ENCODE data around the gene FAM133A. TPM values are rescaled to one million over a fixed set of nuclear protein-coding genes. Genes with fewer than 3 reads are reported as not detected.
A peak's percentile ranks its signal among the peaks of the same experiment; 100 is the strongest.

The FAM133A gene
- polyA plus RNA-seq, 1 donor from 2014 or later = 6.4 TPM

- Histone ChIP-seq H3K9me3 (ENCODE audit: low read length) (no peaks in the 10 kb centered on the region), H3K27ac (ENCODE audit: low read length) (peak overlapping the region; percentile 55), H3K9ac (ENCODE audit: low read length) (no peak overlapping the region), H3K27me3 (ENCODE audit: insufficient read depth, low read depth, low read length) (no peaks in the 10 kb centered on the region), H2AFZ (ENCODE audit: low read depth, low read length) (no peak overlapping the region), H3K4me3 (ENCODE audit: low read length) (no peak overlapping the region), H3K79me2 (replicated peaks; ENCODE audit: insufficient read depth, low read length) (no peaks in the 10 kb centered on the region), H4K20me1 (ENCODE audit: insufficient read depth) (no peaks in the 10 kb centered on the region), H3F3A (ENCODE audit: insufficient read depth, low read length, poor library complexity, severe bottlenecking) (no peaks in the 10 kb centered on the region), H3K36me3 (ENCODE audit: insufficient read depth, low read length) (no peaks in the 10 kb centered on the region), H3K4me2 (ENCODE audit: low read length) (no peak overlapping the region), H3K9me2 (ENCODE audit: insufficient read depth, low read length) (no peaks in the 10 kb centered on the region)
- TF ChIP-seq EP300 (conservative IDR thresholded peaks at IDR 0.05; ENCODE audit: poor library complexity, severe bottlenecking) (peak; percentile 83), RAD21 (conservative IDR thresholded peaks at IDR 0.05) (no peak), EZH2 (IDR thresholded peaks at IDR 0.05; ENCODE audit: borderline replicate concordance, insufficient read depth, low read length, poor library complexity, severe bottlenecking) (no peak), REST (IDR thresholded peaks at IDR 0.05; ENCODE audit: borderline replicate concordance) (peak; percentile 88), POLR2AphosphoS5 (IDR thresholded peaks at IDR 0.05) (no peak)
Observed at GRCh38 chrX:93703701-93704100, 29.7 kb downstream of the FAM133A start.

GRCh38 chrX:93711076-93711475, 37.1 kb downstream of the FAM133A start:
- no peak overlapping the region for H3K27ac ChIP-seq (ENCODE audit: low read length)
- no peaks in the 10 kb centered on the region for H3K9me2 ChIP-seq (ENCODE audit: insufficient read depth, low read length)
- H2AFZ ChIP-seq (ENCODE audit: low read depth, low read length) = no peak overlapping the region
- no peaks in the 10 kb centered on the region for H3K9me3 ChIP-seq (ENCODE audit: low read length)
- no peak overlapping the region for H3K4me2 ChIP-seq (ENCODE audit: low read length)
- H3K79me2 ChIP-seq (replicated peaks; ENCODE audit: insufficient read depth, low read length) = no peaks in the 10 kb centered on the region
- no peak overlapping the region for H3K9ac ChIP-seq (ENCODE audit: low read length)
- no peaks in the 10 kb centered on the region for H4K20me1 ChIP-seq (ENCODE audit: insufficient read depth)
- H3K36me3 ChIP-seq (ENCODE audit: insufficient read depth, low read length) = no peaks in the 10 kb centered on the region
- no peak for TF ChIP-seq CTCF (IDR thresholded peaks at IDR 0.05; ENCODE audit: poor library complexity, severe bottlenecking)
- no peak for TF ChIP-seq SMC3 (conservative IDR thresholded peaks at IDR 0.05; ENCODE audit: poor library complexity)
- no peak for TF ChIP-seq TAF1 (IDR thresholded peaks at IDR 0.05; ENCODE audit: low read depth)
- no peak for TF ChIP-seq POLR2AphosphoS5 (IDR thresholded peaks at IDR 0.05)
- TF ChIP-seq EZH2 (IDR thresholded peaks at IDR 0.05; ENCODE audit: borderline replicate concordance, insufficient read depth, low read length, poor library complexity, severe bottlenecking) = no peak
- no peak for TF ChIP-seq EP300 (conservative IDR thresholded peaks at IDR 0.05; ENCODE audit: poor library complexity, severe bottlenecking)
- TF ChIP-seq REST (IDR thresholded peaks at IDR 0.05; ENCODE audit: borderline replicate concordance) = no peak
- TF ChIP-seq RAD21 (conservative IDR thresholded peaks at IDR 0.05) = no peak
- no peak for TF ChIP-seq MXI1 (conservative IDR thresholded peaks at IDR 0.05; ENCODE audit: poor library complexity, severe bottlenecking)
- H3F3A ChIP-seq (ENCODE audit: insufficient read depth, low read length, poor library complexity, severe bottlenecking) = no peaks in the 10 kb centered on the region
- H3K4me3 ChIP-seq (ENCODE audit: low read length) = no peak overlapping the region
- H3K27me3 ChIP-seq (ENCODE audit: insufficient read depth, low read depth, low read length) = no peaks in the 10 kb centered on the region
